MM.1S (cell line): ENCODE data around the gene WDR48.

Experiments used
- DNase-seq: peaks from one replicate; pipeline ENCODE4 v3.0.0-alpha.2; 2015
- H2AFZ ChIP-seq: fragments of 300-600 bp; sonication (generic); 2 replicates; pipeline ENCODE4 v1.6.0; 2016; ENCODE audit warnings: antibody characterized with exemption, low read length
- H3F3A ChIP-seq: fragments of 300-600 bp; sonication (generic); 2 replicates; pipeline ENCODE4 v1.6.1; 2016; ENCODE audit warnings: mild to moderate bottlenecking, antibody characterized with exemption, low read length, moderate library complexity, mixed read lengths; ENCODE audit not compliant: insufficient read depth
- H3K27ac ChIP-seq: fragments of 300-600 bp; sonication (generic); 2 replicates; pipeline ENCODE4 v1.5.1; 2016; ENCODE audit warnings: mild to moderate bottlenecking, low read length
- H3K27me3 ChIP-seq: fragments of 300-600 bp; sonication (generic); replicated peaks from 2 replicates; pipeline ENCODE4 v1.6.0; 2016; ENCODE audit warnings: low read length; ENCODE audit not compliant: insufficient read depth
- H3K36me3 ChIP-seq: fragments of 300-600 bp; sonication (generic); replicated peaks from 2 replicates; pipeline ENCODE4 v1.6.1; 2016; ENCODE audit warnings: mild to moderate bottlenecking, low read length, mixed read lengths; ENCODE audit not compliant: insufficient read depth
- H3K4me1 ChIP-seq: fragments of 300-600 bp; sonication (generic); 2 replicates; pipeline ENCODE4 v1.6.1; 2016; ENCODE audit warnings: low read length, mixed read lengths
- H3K4me2 ChIP-seq: fragments of 300-600 bp; sonication (generic); 2 replicates; pipeline ENCODE4 v1.6.0; 2016; ENCODE audit warnings: low read depth, low read length
- H3K4me3 ChIP-seq: fragments of 300-600 bp; sonication (generic); 2 replicates; pipeline ENCODE4 v1.5.1; 2016; ENCODE audit warnings: low read length, mixed read lengths
- H3K79me2 ChIP-seq: fragments of 300-600 bp; sonication (generic); 2 replicates; pipeline ENCODE4 v1.6.1; 2016; ENCODE audit warnings: mixed run types, low read length, mixed read lengths
- H3K9ac ChIP-seq: fragments of 300-600 bp; sonication (generic); 2 replicates; pipeline ENCODE4 v1.6.1; 2016; ENCODE audit warnings: low read length, mixed read lengths
- H3K9me2 ChIP-seq: fragments of 300-600 bp; sonication (generic); replicated peaks from 2 replicates; pipeline ENCODE4 v1.6.1; 2016; ENCODE audit warnings: mild to moderate bottlenecking, low read length, mixed read lengths; ENCODE audit not compliant: insufficient read depth
- H3K9me3 ChIP-seq: fragments of 300-600 bp; sonication (generic); replicated peaks from 2 replicates; pipeline ENCODE4 v1.6.1; 2016; ENCODE audit warnings: mild to moderate bottlenecking, low read length, mixed read lengths; ENCODE audit not compliant: insufficient read depth
- H4K20me1 ChIP-seq: fragments of 300-600 bp; sonication (generic); 2 replicates; pipeline ENCODE4 v1.6.1; 2016; ENCODE audit warnings: mild to moderate bottlenecking, low read length, moderate library complexity, mixed read lengths; ENCODE audit not compliant: insufficient read depth
- CTCF ChIP-seq: fragments of 300-600 bp; sonication (generic); IDR thresholded peaks from 2 replicates; pipeline ENCODE4 v1.5.1; 2016; ENCODE audit warnings: antibody characterized with exemption, low read length, mixed read lengths
- EZH2 ChIP-seq: fragments of 300-600 bp; sonication (generic); optimal IDR thresholded peaks from 2 replicates; pipeline ENCODE3; 2017; ENCODE audit warnings: low read depth, mild to moderate bottlenecking, antibody characterized with exemption, low read length, mixed read lengths
- EZH2phosphoT487 ChIP-seq: fragments of 300-600 bp; sonication (generic); IDR thresholded peaks from 2 replicates; pipeline ENCODE4 v1.6.1; 2018; ENCODE audit warnings: antibody characterized with exemption, low read length

WDR48 gene

GRCh38 chr3:39104961-39105686 is 53.3 kb downstream of the WDR48 start:
- H3K9me2 ChIP-seq: no peaks in the 10 kb centered on the region
- H3K9ac ChIP-seq: no peak overlapping the region
- no peak for DNase-seq
- no peak overlapping the region for H3K4me2 ChIP-seq
- H3K27ac ChIP-seq: no peak overlapping the region
- no peak overlapping the region for H3K4me3 ChIP-seq
- H3K4me1 ChIP-seq: peaks cover 29% of the 10 kb centered on the region
- H2AFZ ChIP-seq: no peak overlapping the region
- peaks cover 50% of the 10 kb centered on the region for H3K79me2 ChIP-seq
- H3F3A ChIP-seq: peaks cover 12% of the 10 kb centered on the region
- no peaks in the 10 kb centered on the region for H3K36me3 ChIP-seq
- TF ChIP-seq CTCF: no peak
- TF ChIP-seq EZH2phosphoT487: no peak
- no peak for TF ChIP-seq EZH2
- H3K27me3 ChIP-seq: no peaks in the 10 kb centered on the region
- H4K20me1 ChIP-seq: no peaks in the 10 kb centered on the region
- no peaks in the 10 kb centered on the region for H3K9me3 ChIP-seq

- DNase-seq: no peak
- H2AFZ ChIP-seq: no peak overlapping the region
- H3F3A ChIP-seq: peaks cover 12% of the 10 kb centered on the region
- H3K9ac ChIP-seq: no peak overlapping the region
- H3K4me2 ChIP-seq: peak overlapping the region; percentile 90; the same call in 1 of the 2 replicates
- no peaks in the 10 kb centered on the region for H3K36me3 ChIP-seq
- no peaks in the 10 kb centered on the region for H3K9me2 ChIP-seq
- H3K4me1 ChIP-seq: peaks cover 29% of the 10 kb centered on the region
- no peak for TF ChIP-seq EZH2
- no peak for TF ChIP-seq EZH2phosphoT487
- no peak for TF ChIP-seq CTCF
- H3K79me2 ChIP-seq: peaks cover 49% of the 10 kb centered on the region
- no peaks in the 10 kb centered on the region for H3K9me3 ChIP-seq
- H3K27ac ChIP-seq: no peak overlapping the region
- no peaks in the 10 kb centered on the region for H4K20me1 ChIP-seq
- peak overlapping the region; percentile 99; the same call in 1 of the 2 replicates for H3K4me3 ChIP-seq
- no peaks in the 10 kb centered on the region for H3K27me3 ChIP-seq
These were observed 53.9 kb downstream of the WDR48 start for GRCh38 chr3:39105687-39106063.

GRCh38 chr3:39106281-39106811 is 54.5 kb downstream of the WDR48 start:
- Histone ChIP-seq H3K4me3 (peak overlapping the region; percentile 99), H4K20me1 (no peaks in the 10 kb centered on the region), H3K9ac (peak overlapping the region; percentile 86; the same call in 1 of the 2 replicates), H3K27ac (no peak overlapping the region), H3K79me2 (peaks cover 45% of the 10 kb centered on the region), H3K9me3 (no peaks in the 10 kb centered on the region), H3K36me3 (no peaks in the 10 kb centered on the region), H3F3A (peaks cover 12% of the 10 kb centered on the region), H3K4me2 (peak overlapping the region; percentile 90), H3K4me1 (peaks cover 29% of the 10 kb centered on the region), H3K27me3 (no peaks in the 10 kb centered on the region), H2AFZ (peak overlapping the region; percentile 93), H3K9me2 (no peaks in the 10 kb centered on the region)
- no peak for DNase-seq
- TF ChIP-seq EZH2 (no peak), CTCF (no peak), EZH2phosphoT487 (no peak)
